ENCODE data around the gene E2F2.

The E2F2 gene

GRCh38 chr1:23481026-23481597 lies 49.9 kb downstream of the E2F2 start:
- DNase-seq: no peak

- DNase-seq: no peak
These were observed 50.6 kb downstream of the E2F2 start for GRCh38 chr1:23480187-23481025.

DNA sequence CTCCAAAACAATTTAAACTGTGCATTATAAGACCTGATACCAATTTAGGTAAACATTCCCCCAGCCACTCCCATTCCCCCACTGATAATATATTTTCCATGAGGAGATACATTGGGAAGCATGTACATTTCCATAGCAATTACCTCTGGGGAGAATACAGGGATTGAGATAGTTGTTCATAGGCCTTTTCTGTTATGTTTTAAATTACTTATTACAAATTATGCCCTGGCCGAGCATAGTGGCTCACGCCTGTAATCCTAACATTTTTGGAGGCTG lies 51.4 kb downstream of the E2F2 start:
- no peak for DNase-seq

DNA sequence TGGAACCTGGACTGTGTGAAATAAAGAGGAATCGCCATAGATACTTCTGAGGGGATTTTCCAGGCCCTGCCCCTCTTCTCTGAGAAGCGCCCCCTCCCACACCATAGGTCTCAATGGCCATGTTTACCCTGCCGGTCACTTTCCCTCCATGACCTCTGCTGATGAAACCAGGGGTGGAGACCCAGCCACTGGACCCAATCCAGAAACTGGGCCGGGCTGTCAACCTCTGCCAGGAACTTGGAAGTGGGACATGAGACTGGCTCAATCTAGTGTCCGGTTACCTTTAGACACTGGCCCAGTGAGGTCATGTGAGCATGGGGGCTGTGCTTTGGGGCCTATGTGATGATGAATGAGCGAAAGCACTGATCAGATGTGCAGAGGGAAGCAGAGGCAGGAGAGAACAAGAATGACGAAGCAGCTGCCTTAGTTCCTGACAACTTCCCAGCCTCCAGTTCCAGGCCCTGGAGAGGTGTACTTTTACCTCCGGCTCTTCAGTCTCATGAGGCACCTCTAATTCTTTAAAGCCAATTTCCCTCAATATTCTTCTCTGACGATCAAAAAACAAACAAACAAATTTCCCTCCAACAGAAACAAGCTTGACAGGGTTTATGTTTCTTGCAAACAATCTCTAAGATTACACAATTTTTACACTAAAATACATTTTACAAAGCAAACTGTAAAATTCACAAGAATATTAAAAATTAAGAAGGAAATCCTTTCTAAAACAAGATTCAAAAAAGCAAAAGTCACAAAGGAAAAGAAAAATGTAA lies 52.0 kb downstream of the E2F2 start:
- DNase-seq: no peak

GRCh38 chr1:23477359-23478144 lies 53.5 kb downstream of the E2F2 start:
- DNase-seq: no peak

DNA sequence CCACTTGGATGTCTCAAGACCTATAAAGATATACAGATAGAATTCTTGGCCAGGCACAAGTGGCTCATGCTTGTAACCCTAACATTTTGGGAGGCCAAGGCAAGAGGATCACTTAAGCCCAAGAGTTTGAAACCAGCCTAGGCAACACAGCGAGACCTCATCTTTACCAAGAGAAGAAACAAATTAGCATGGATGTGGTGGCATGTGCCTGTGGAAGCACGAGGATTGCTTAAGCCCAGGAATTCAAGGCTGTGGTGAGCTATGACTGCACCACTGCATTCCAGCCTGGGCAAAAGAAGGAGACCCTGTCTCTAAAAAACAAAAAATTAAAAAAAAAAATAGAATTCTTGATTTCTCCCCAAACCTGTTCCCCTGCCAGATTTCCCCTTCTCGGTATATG lies 55.4 kb downstream of the E2F2 start:
- DNase-seq: no peak

- no peak for DNase-seq
These were observed 55.9 kb downstream of the E2F2 start for GRCh38 chr1:23475134-23475628.

DNA sequence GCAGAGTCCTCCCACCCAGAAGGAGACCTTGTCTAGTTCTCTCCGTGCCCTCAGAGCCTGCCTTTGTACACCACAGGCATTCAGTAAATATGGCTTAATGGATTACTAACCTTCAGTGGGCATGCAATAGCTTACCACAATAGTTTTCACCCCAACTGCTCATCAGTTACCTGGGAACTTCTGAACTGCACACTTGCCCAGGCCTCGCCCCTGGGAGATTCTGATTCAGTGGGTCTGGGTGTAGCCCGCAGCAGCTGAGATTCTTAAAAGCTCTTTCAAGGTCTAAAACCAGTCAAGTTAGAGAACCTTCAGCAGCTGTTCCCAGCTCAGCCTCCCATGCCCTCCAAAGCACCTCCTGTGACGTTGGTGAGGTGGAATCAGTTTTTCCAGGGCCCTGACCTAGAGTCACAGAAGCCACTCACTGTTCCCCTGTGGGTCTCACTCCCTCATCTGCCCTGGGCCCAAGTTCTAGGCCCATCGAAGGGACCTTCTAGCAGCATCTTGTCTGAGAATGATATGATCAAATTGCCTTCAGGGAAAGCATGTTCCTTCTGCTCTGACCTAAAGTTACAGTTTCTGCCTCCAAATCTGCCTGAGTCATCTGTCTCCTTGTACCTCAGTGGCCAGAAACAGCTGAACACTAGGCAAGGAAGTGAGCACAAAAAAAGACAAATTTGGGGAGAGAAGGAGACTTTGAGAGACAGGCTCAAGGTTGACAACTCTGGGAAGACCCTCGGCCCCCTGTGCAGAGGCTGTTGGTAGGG lies 57.8 kb downstream of the E2F2 start:
- no peak for DNase-seq

- no peak for DNase-seq
These were observed 58.5 kb downstream of the E2F2 start for GRCh38 chr1:23472351-23473036.

GRCh38 chr1:23471473-23472075 lies 59.5 kb downstream of the E2F2 start:
- no peak for DNase-seq

GRCh38 chr1:23470282-23471070 lies 60.6 kb downstream of the E2F2 start:
- no peak for DNase-seq

DNA sequence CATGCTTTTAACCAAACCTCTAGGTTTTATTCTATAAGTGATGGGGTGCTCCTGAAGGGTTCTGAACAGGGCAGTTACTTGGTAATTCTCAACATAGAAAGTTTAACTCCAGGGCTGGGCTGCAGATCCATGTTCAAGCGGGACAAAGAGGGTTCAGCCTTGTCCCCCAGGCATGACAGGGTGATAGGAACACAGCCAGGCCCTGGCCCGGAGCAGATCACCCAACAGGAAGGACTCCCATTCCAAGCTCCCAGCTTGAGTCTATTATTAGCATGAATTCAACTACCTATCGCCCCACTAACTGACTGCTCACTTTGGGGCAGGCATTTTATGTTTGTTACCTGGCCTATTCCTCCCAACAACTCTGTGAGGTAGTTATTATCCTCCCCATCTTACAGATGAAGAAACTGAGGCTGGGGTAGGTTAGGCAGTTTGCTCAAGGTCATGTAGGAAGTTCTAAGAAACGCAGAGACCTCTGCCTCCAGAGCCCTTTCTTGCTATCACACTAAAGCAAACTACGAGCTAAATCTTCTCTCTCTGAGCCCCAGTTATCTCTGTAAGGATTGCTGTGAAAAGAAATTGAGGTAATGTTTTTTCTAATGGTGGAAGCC lies 61.6 kb downstream of the E2F2 start:
- DNase-seq: no peak

- no peak for DNase-seq
These were observed 64.5 kb downstream of the E2F2 start for GRCh38 chr1:23466423-23466989.

- DNase-seq: no peak
These were observed 67.7 kb downstream of the E2F2 start for GRCh38 chr1:23463286-23463685.

GRCh38 chr1:23462766-23463165 lies 68.3 kb downstream of the E2F2 start:
- no peak for DNase-seq

DNA sequence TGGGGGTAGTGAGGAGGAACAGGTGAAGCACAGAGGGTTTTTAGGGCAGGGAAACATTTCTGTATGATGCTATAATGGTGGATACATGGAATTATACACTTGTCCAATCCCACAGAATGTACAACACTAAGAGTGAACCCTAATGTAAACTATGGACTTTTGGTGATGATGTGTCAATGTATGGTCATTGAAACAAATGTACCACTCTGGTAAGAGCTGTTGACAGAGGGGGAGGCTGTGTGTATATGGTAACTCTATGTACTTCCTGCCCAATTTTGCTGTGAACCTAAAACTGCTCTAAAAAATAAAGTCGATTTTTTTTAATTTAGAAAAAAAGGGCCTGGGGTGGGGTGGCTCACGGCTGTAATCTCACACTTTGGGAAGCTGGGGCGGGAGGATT lies 70.0 kb downstream of the E2F2 start:
- no peak for DNase-seq

DNA sequence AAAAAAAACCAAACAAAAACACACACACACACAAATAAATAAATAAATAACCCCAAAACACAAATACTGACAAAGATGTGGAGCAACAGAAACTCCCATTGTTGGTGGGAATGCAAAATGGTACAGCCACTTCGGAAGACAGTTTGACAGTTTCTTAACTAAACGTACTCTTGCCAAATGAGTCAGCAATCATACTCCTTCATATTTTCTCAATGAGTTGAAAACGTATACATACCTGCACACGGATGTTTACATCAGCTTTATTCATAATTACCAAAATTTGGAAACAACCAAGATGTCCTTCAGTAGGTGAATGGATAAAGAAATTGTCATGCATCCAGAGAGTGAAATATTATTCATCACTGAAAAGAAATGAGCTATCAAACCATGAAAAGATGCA lies 70.5 kb downstream of the E2F2 start:
- no peak for DNase-seq

- DNase-seq: no peak
These were observed 71.7 kb downstream of the E2F2 start for GRCh38 chr1:23459338-23459757.
